HepG2 (cell line): ENCODE data around the gene ASCC2. TPM values are rescaled to one million over a fixed set of nuclear protein-coding genes. Genes with fewer than 3 reads are reported as not detected.

Experiments used
- ADNP ChIP-seq: sonication (generic); formaldehyde crosslinking; IDR thresholded peaks from 2 replicates; pipeline ENCODE4 v1.4.0; 2020; ENCODE audit warnings: missing genetic modification reagents
- ATF3 ChIP-seq: sonication (generic); formaldehyde crosslinking; IDR thresholded peaks from 2 replicates; pipeline ENCODE4 v1.4.0; 2020; ENCODE audit warnings: missing genetic modification reagents
- CREBL2 ChIP-seq: sonication (generic); formaldehyde crosslinking; IDR thresholded peaks from 2 replicates; pipeline ENCODE4 v1.8.1; 2023; ENCODE audit warnings: missing genetic modification reagents, mild to moderate bottlenecking, borderline replicate concordance
- DMAP1 ChIP-seq: IDR thresholded peaks from 2 replicates; pipeline ENCODE4 v1.6.1; 2016
- ELF3 ChIP-seq: IDR thresholded peaks from 2 replicates; pipeline ENCODE4 v1.6.1; 2016; ENCODE audit warnings: missing genetic modification reagents, missing compliant biosample characterization
- HINFP ChIP-seq: sonication (generic); formaldehyde crosslinking; IDR thresholded peaks from 2 replicates; pipeline ENCODE4 v1.4.0; 2020; ENCODE audit warnings: low read depth, mild to moderate bottlenecking, missing genetic modification reagents
- KAT7 ChIP-seq: IDR thresholded peaks from 2 replicates; pipeline ENCODE4 v1.6.1; 2018; ENCODE audit warnings: borderline replicate concordance, missing compliant biosample characterization
- KLF16 ChIP-seq, 2 experiments: sonication (generic) in 1 of 2; formaldehyde crosslinking in 1 of 2; IDR thresholded peaks; 2 replicates each; pipeline versions ENCODE4 v1.6.1 to v1.8.0; 2016 to 2023; ENCODE audit warnings: missing genetic modification reagents in 2 of 2, missing compliant biosample characterization in 1 of 2
- MTF1 ChIP-seq: sonication (generic); formaldehyde crosslinking; IDR thresholded peaks from 2 replicates; pipeline ENCODE4 v1.5.0; 2020; ENCODE audit warnings: missing genetic modification reagents
- NBN ChIP-seq: fragments of 450-650 bp; conservative IDR thresholded peaks from 2 replicates; pipeline ENCODE4 v1.6.1; 2017
- NCOA2 ChIP-seq: sonication (generic); formaldehyde crosslinking; IDR thresholded peaks from 2 replicates; pipeline ENCODE4 v1.8.0; 2022; ENCODE audit warnings: inconsistent platforms
- NFKBIZ ChIP-seq: IDR thresholded peaks from 2 replicates; pipeline ENCODE4 v1.6.1; 2018; ENCODE audit warnings: missing genetic modification reagents, missing compliant biosample characterization
- NFRKB ChIP-seq: fragments of 450-650 bp; IDR thresholded peaks from 2 replicates; pipeline ENCODE4 v1.6.1; 2017
- PHF8 ChIP-seq: sonication (generic); formaldehyde crosslinking; IDR thresholded peaks from 2 replicates; pipeline ENCODE4 v1.5.0; 2020; ENCODE audit warnings: missing genetic modification reagents
- PLRG1 ChIP-seq: fragments of 450-650 bp; conservative IDR thresholded peaks from 2 replicates; pipeline ENCODE4 v1.6.1; 2016
- RFX1 ChIP-seq: fragments of 450-650 bp; IDR thresholded peaks from 2 replicates; pipeline ENCODE4 v1.6.1; 2017
- RXRB ChIP-seq: IDR thresholded peaks from 2 replicates; pipeline ENCODE4 v1.6.1; 2016; ENCODE audit warnings: borderline replicate concordance, missing genetic modification reagents, missing compliant biosample characterization
- ZBTB43 ChIP-seq: sonication (generic); formaldehyde crosslinking; conservative IDR thresholded peaks from 2 replicates; pipeline ENCODE4 v1.4.0; 2020; ENCODE audit warnings: missing genetic modification reagents
- ZFP41 ChIP-seq: sonication (generic); formaldehyde crosslinking; IDR thresholded peaks from 2 replicates; pipeline ENCODE4 v1.4.0; 2020; ENCODE audit warnings: mild to moderate bottlenecking, missing genetic modification reagents, borderline replicate concordance
- ZHX1 ChIP-seq: sonication (generic); formaldehyde crosslinking; IDR thresholded peaks from 2 replicates; pipeline ENCODE4 v1.8.1; 2022; ENCODE audit warnings: low read depth, mild to moderate bottlenecking, missing genetic modification reagents
- ZMYM4 ChIP-seq: sonication (generic); formaldehyde crosslinking; IDR thresholded peaks from 2 replicates; pipeline ENCODE4 v1.8.1; 2023; ENCODE audit warnings: mild to moderate bottlenecking, missing genetic modification reagents
- ZNF225 ChIP-seq: sonication (generic); formaldehyde crosslinking; IDR thresholded peaks from 2 replicates; pipeline ENCODE4 v1.4.0; 2020; ENCODE audit warnings: mild to moderate bottlenecking, missing genetic modification reagents
- ZNF232 ChIP-seq: sonication (generic); formaldehyde crosslinking; IDR thresholded peaks from 2 replicates; pipeline ENCODE4 v1.4.0; 2020; ENCODE audit warnings: missing genetic modification reagents, borderline replicate concordance
- ZNF3 ChIP-seq: IDR thresholded peaks from 2 replicates; pipeline ENCODE4 v1.7.0; 2017; ENCODE audit warnings: inconsistent platforms
- ZNF513 ChIP-seq: sonication (generic); formaldehyde crosslinking; conservative IDR thresholded peaks from 2 replicates; pipeline ENCODE4 v1.5.0; 2020; ENCODE audit warnings: missing genetic modification reagents
- polyA plus RNA-seq, 8 experiments: library from polyadenylated mRNA; depleted of rRNA in 3 of 8; stranded (reverse) in 7 of 8; unstranded in 1 of 8; fragments of >200 nt; fragmentation: Illumina TruSeq in 4 of 8; extraction: Trizol in 4 of 8; gene quantifications; 2 replicates each; pipeline versions ENCODE4 v1.2.1 to v1.2.3, GENCODE V29; 2011 to 2016; ENCODE audit warnings: low read depth in 4 of 8, missing spikeins in 1 of 8, mixed read lengths in 1 of 8; ENCODE audit not compliant: insufficient read depth in 1 of 8
- total RNA-seq, 5 experiments: library from RNA; depleted of rRNA; stranded (reverse); fragments of >200 nt; fragmentation: Illumina TruSeq; extraction: Trizol; gene quantifications; 2 replicates each; pipeline ENCODE4 v1.2.3, GENCODE V29; 2016; ENCODE audit warnings: low read depth in 1 of 5

ASCC2 gene
- total and polyA plus RNA-seq, 2 of the 13 experiments (the other 11 are each of a cell fraction or from before 2014, with no cell fraction given): 26.2 to 26.3 TPM

- TF ChIP-seq ZMYM4 (CRISPR knock-in tag): peak; percentile 73; the same call in 1 of the 2 replicates
- TF ChIP-seq ATF3 (CRISPR knock-in tag): no peak
- no peak for TF ChIP-seq HINFP (CRISPR knock-in tag)
- TF ChIP-seq ZBTB43 (CRISPR knock-in tag): no peak
- TF ChIP-seq KLF16 (CRISPR knock-in tag; IDR thresholded peaks at IDR 0.05): peak in 1 of 2 experiments; percentile 51; a peak in 1 of 4 replicates
- no peak for TF ChIP-seq NBN
- no peak for TF ChIP-seq ZNF232 (CRISPR knock-in tag)
- TF ChIP-seq RXRB: no peak; the same call in 1 of the 2 replicates
- no peak for TF ChIP-seq ZNF3
- peak; percentile 59; the same call in 1 of the 2 replicates for TF ChIP-seq KAT7
- TF ChIP-seq ZFP41: no peak
- TF ChIP-seq ADNP (CRISPR knock-in tag): no peak
- TF ChIP-seq ZHX1 (CRISPR knock-in tag): no peak
- TF ChIP-seq ZNF513 (CRISPR knock-in tag): no peak
- no peak for TF ChIP-seq RFX1
- TF ChIP-seq NFRKB: no peak
- TF ChIP-seq MTF1: no peak
- peak; percentile 51; the same call in 1 of the 2 replicates for TF ChIP-seq DMAP1 (CRISPR knock-in tag)
- TF ChIP-seq CREBL2: no peak
- TF ChIP-seq PLRG1: no peak
- TF ChIP-seq ELF3: 0 out of 2 replicates have a peak, but pooled peaks have one; percentile 14
- TF ChIP-seq NFKBIZ (CRISPR knock-in tag): 0 out of 2 replicates have a peak, but pooled peaks have one; percentile 19
- no peak for TF ChIP-seq ZNF225
- TF ChIP-seq NCOA2 (CRISPR knock-in tag): no peak
- TF ChIP-seq PHF8 (CRISPR knock-in tag): peak; percentile 89
These were observed 45.1 kb upstream of the ASCC2 start, which contains the start of gene MTMR3 (continued) for GRCh38 chr22:29883045-29883774.
